GM21825 (cell line): Measurements from ENCODE around the gene HELQ.
"Not testable (repeated sequence)": the region's sequence is repeated elsewhere in the genome, so short reads cannot be mapped to it uniquely, and the experiment has no call there.

ENCODE experiments used
- ATAC-seq: cut with Tn5 transposase; IDR thresholded peaks from one replicate; pipeline ENCODE4 v1.9.1; 2021; ENCODE audit warnings: mild to moderate bottlenecking, moderate library complexity; ENCODE audit not compliant: unreplicated experiment

Gene HELQ

GRCh38 chr4:83436680-83437079, 18.9 kb downstream of the HELQ start:
- ATAC-seq: no peak

- ATAC-seq: no peak
These were observed 24.4 kb downstream of the HELQ start for GRCh38 chr4:83431200-83431599.

- no peak for ATAC-seq
These were observed 37.4 kb downstream of the HELQ start for GRCh38 chr4:83418211-83418610.

- no peak for ATAC-seq
These were observed 38.1 kb downstream of the HELQ start for GRCh38 chr4:83417566-83417965.

- ATAC-seq: no peak
These were observed 41.9 kb downstream of the HELQ start for GRCh38 chr4:83413676-83414075.

GRCh38 chr4:83408908-83409307, 46.7 kb downstream of the HELQ start:
- ATAC-seq: no peak

- ATAC-seq: no peak
These were observed 49.5 kb downstream of the HELQ start for GRCh38 chr4:83405844-83406816.

- not testable (repeated sequence) for ATAC-seq
These were observed 57.5 kb downstream of the HELQ start for GRCh38 chr4:83398158-83398557.

GRCh38 chr4:83393908-83394307, 61.7 kb downstream of the HELQ start:
- no peak for ATAC-seq

GRCh38 chr4:83392562-83392961, 63.1 kb downstream of the HELQ start:
- ATAC-seq: no peak

- ATAC-seq: no peak
These were observed 64.7 kb downstream of the HELQ start for GRCh38 chr4:83390944-83391343.

GRCh38 chr4:83389756-83390505, 65.7 kb downstream of the HELQ start:
- ATAC-seq: no peak

- ATAC-seq: no peak
These were observed 66.4 kb downstream of the HELQ start for GRCh38 chr4:83389037-83389720.

- no peak for ATAC-seq
These were observed 67.3 kb downstream of the HELQ start for GRCh38 chr4:83388313-83388676.

- ATAC-seq: no peak
These were observed 67.9 kb downstream of the HELQ start for GRCh38 chr4:83387476-83388312.

- no peak for ATAC-seq
These were observed 68.6 kb downstream of the HELQ start for GRCh38 chr4:83387012-83387411.

- no peak for ATAC-seq
These were observed 72.8 kb downstream of the HELQ start for GRCh38 chr4:83382850-83383249.

GRCh38 chr4:83381173-83381572, 74.5 kb downstream of the HELQ start:
- no peak for ATAC-seq

- ATAC-seq: no peak
These were observed 77.2 kb downstream of the HELQ start for GRCh38 chr4:83378419-83378818.

- ATAC-seq: no peak
These were observed 82.7 kb downstream of the HELQ start for GRCh38 chr4:83372931-83373330.

GRCh38 chr4:83371936-83372335, 83.7 kb downstream of the HELQ start:
- no peak for ATAC-seq
